Measurements from ENCODE around the gene CNTN5. TPM values are rescaled to one million over a fixed set of nuclear protein-coding genes. Genes with fewer than 3 reads are reported as not detected.

The CNTN5 gene
- total RNA-seq, 2 experiments from 2014 or later = not detected

- no peak for ATAC-seq
- Mint-ChIP-seq H3K36me3 (ENCODE audit: low read depth) (no peaks in the 10 kb centered on the region), H3K27me3 (ENCODE audit: low read depth) (no peaks in the 10 kb centered on the region), H3K9me3 (ENCODE audit: insufficient read depth) (peaks cover 4% of the 10 kb centered on the region), H3K27ac (no peak overlapping the region), H3K4me3 (no peak overlapping the region), H3K4me1 (ENCODE audit: low read depth) (no peaks in the 10 kb centered on the region)
- CTCF ChIA-PET = no interaction called here
- POLR2A ChIA-PET = no interaction called here
- no peak for DNase-seq
Observed at GRCh38 chr11:99184146-99184545, 163.4 kb downstream of the CNTN5 start.

GRCh38 chr11:99188221-99188620 lies 167.5 kb downstream of the CNTN5 start:
- CTCF ChIA-PET = no interaction called here
- no peak for DNase-seq
- Mint-ChIP-seq H3K4me3 (no peak overlapping the region), H3K9me3 (ENCODE audit: insufficient read depth) (peaks cover 14% of the 10 kb centered on the region), H3K36me3 (ENCODE audit: low read depth) (no peaks in the 10 kb centered on the region), H3K27ac (no peak overlapping the region), H3K27me3 (ENCODE audit: low read depth) (no peaks in the 10 kb centered on the region), H3K4me1 (ENCODE audit: low read depth) (no peaks in the 10 kb centered on the region)
- POLR2A ChIA-PET = no interaction called here
- no peak for ATAC-seq

- Mint-ChIP-seq H3K4me1 (ENCODE audit: low read depth) (no peaks in the 10 kb centered on the region), H3K27me3 (ENCODE audit: low read depth) (no peaks in the 10 kb centered on the region), H3K27ac (no peak overlapping the region), H3K36me3 (ENCODE audit: low read depth) (no peaks in the 10 kb centered on the region), H3K4me3 (no peak overlapping the region), H3K9me3 (ENCODE audit: insufficient read depth) (peaks cover 14% of the 10 kb centered on the region)
- DNase-seq = no peak
- ATAC-seq = no peak
- ChIA-PET CTCF (no interaction called here), POLR2A (no interaction called here)
Observed at GRCh38 chr11:99192716-99193115, 172.0 kb downstream of the CNTN5 start.

- no peak for DNase-seq
- Mint-ChIP-seq H3K27me3 (ENCODE audit: low read depth) (no peaks in the 10 kb centered on the region), H3K4me3 (no peak overlapping the region), H3K4me1 (ENCODE audit: low read depth) (no peaks in the 10 kb centered on the region), H3K36me3 (ENCODE audit: low read depth) (no peaks in the 10 kb centered on the region), H3K9me3 (ENCODE audit: insufficient read depth) (peaks cover 14% of the 10 kb centered on the region), H3K27ac (no peak overlapping the region)
- ChIA-PET POLR2A (no interaction called here), CTCF (no interaction called here)
- no peak for ATAC-seq
Observed at GRCh38 chr11:99197477-99197876, 176.7 kb downstream of the CNTN5 start.

GRCh38 chr11:99198215-99198614 lies 177.5 kb downstream of the CNTN5 start:
- ATAC-seq = no peak
- no peak overlapping the region for H3K4me3 Mint-ChIP-seq
- ChIA-PET POLR2A (no interaction called here), CTCF (no interaction called here)
- H3K27ac Mint-ChIP-seq = no peak overlapping the region
- no peak for DNase-seq
- no peaks in the 10 kb centered on the region for H3K4me1 Mint-ChIP-seq (ENCODE audit: low read depth)
- peaks cover 14% of the 10 kb centered on the region for H3K9me3 Mint-ChIP-seq (ENCODE audit: insufficient read depth)
- H3K36me3 Mint-ChIP-seq (ENCODE audit: low read depth) = no peaks in the 10 kb centered on the region
- H3K27me3 Mint-ChIP-seq (ENCODE audit: low read depth) = no peaks in the 10 kb centered on the region

- Mint-ChIP-seq H3K9me3 (ENCODE audit: insufficient read depth) (peaks cover 19% of the 10 kb centered on the region), H3K27ac (no peak overlapping the region), H3K4me3 (no peak overlapping the region), H3K4me1 (ENCODE audit: low read depth) (no peaks in the 10 kb centered on the region), H3K36me3 (ENCODE audit: low read depth) (no peaks in the 10 kb centered on the region), H3K27me3 (ENCODE audit: low read depth) (no peaks in the 10 kb centered on the region)
- ATAC-seq (no peak), DNase-seq (no peak)
- CTCF ChIA-PET = no interaction called here
- POLR2A ChIA-PET = no interaction called here
Observed at GRCh38 chr11:99199341-99199740, 178.6 kb downstream of the CNTN5 start.

- Mint-ChIP-seq H3K27me3 (ENCODE audit: low read depth) (no peaks in the 10 kb centered on the region), H3K4me3 (no peak overlapping the region), H3K9me3 (ENCODE audit: insufficient read depth) (peaks cover 21% of the 10 kb centered on the region), H3K36me3 (ENCODE audit: low read depth) (no peaks in the 10 kb centered on the region), H3K4me1 (ENCODE audit: low read depth) (no peaks in the 10 kb centered on the region), H3K27ac (no peak overlapping the region)
- ATAC-seq (no peak), DNase-seq (no peak)
- ChIA-PET CTCF (no interaction called here), POLR2A (no interaction called here)
Observed at GRCh38 chr11:99200720-99201119, 180.0 kb downstream of the CNTN5 start.

GRCh38 chr11:99208813-99209212 lies 188.1 kb downstream of the CNTN5 start:
- Mint-ChIP-seq H3K9me3 (ENCODE audit: insufficient read depth) (peaks cover 16% of the 10 kb centered on the region), H3K27me3 (ENCODE audit: low read depth) (no peaks in the 10 kb centered on the region), H3K36me3 (ENCODE audit: low read depth) (no peaks in the 10 kb centered on the region), H3K27ac (no peak overlapping the region), H3K4me3 (no peak overlapping the region), H3K4me1 (ENCODE audit: low read depth) (no peaks in the 10 kb centered on the region)
- ChIA-PET CTCF (no interaction called here), POLR2A (no interaction called here)
- DNase-seq (no peak), ATAC-seq (no peak)

- Mint-ChIP-seq H3K27me3 (ENCODE audit: low read depth) (no peaks in the 10 kb centered on the region), H3K4me3 (no peak overlapping the region), H3K27ac (no peak overlapping the region), H3K9me3 (ENCODE audit: insufficient read depth) (peaks cover 3% of the 10 kb centered on the region), H3K36me3 (ENCODE audit: low read depth) (no peaks in the 10 kb centered on the region), H3K4me1 (ENCODE audit: low read depth) (no peaks in the 10 kb centered on the region)
- DNase-seq = no peak
- ChIA-PET CTCF (no interaction called here), POLR2A (no interaction called here)
- ATAC-seq = no peak
Observed at GRCh38 chr11:99229544-99229943, 208.8 kb downstream of the CNTN5 start.

GRCh38 chr11:99234534-99234933 lies 213.8 kb downstream of the CNTN5 start:
- Mint-ChIP-seq H3K4me3 (no peak overlapping the region), H3K27ac (no peak overlapping the region), H3K36me3 (ENCODE audit: low read depth) (no peaks in the 10 kb centered on the region), H3K27me3 (ENCODE audit: low read depth) (no peaks in the 10 kb centered on the region), H3K9me3 (ENCODE audit: insufficient read depth) (no peaks in the 10 kb centered on the region), H3K4me1 (ENCODE audit: low read depth) (no peaks in the 10 kb centered on the region)
- POLR2A ChIA-PET = no interaction called here
- ATAC-seq = no peak
- CTCF ChIA-PET = no interaction called here
- DNase-seq = no peak

GRCh38 chr11:99238401-99238800 lies 217.7 kb downstream of the CNTN5 start:
- DNase-seq = no peak
- ChIA-PET POLR2A (no interaction called here), CTCF (no interaction called here)
- Mint-ChIP-seq H3K4me1 (ENCODE audit: low read depth) (no peaks in the 10 kb centered on the region), H3K4me3 (no peak overlapping the region), H3K9me3 (ENCODE audit: insufficient read depth) (peaks cover 15% of the 10 kb centered on the region), H3K36me3 (ENCODE audit: low read depth) (no peaks in the 10 kb centered on the region), H3K27ac (no peak overlapping the region), H3K27me3 (ENCODE audit: low read depth) (no peaks in the 10 kb centered on the region)
- ATAC-seq = no peak

- Mint-ChIP-seq H3K36me3 (ENCODE audit: low read depth) (no peaks in the 10 kb centered on the region), H3K9me3 (ENCODE audit: insufficient read depth) (peaks cover 15% of the 10 kb centered on the region), H3K27me3 (ENCODE audit: low read depth) (no peaks in the 10 kb centered on the region), H3K4me1 (ENCODE audit: low read depth) (no peaks in the 10 kb centered on the region), H3K27ac (no peak overlapping the region), H3K4me3 (no peak overlapping the region)
- no peak for ATAC-seq
- ChIA-PET POLR2A (no interaction called here), CTCF (no interaction called here)
- DNase-seq = no peak
Observed at GRCh38 chr11:99240192-99241030, 219.7 kb downstream of the CNTN5 start.

- Mint-ChIP-seq H3K27me3 (ENCODE audit: low read depth) (no peaks in the 10 kb centered on the region), H3K36me3 (ENCODE audit: low read depth) (no peaks in the 10 kb centered on the region), H3K27ac (no peak overlapping the region), H3K4me1 (ENCODE audit: low read depth) (no peaks in the 10 kb centered on the region), H3K4me3 (no peak overlapping the region), H3K9me3 (ENCODE audit: insufficient read depth) (peaks cover 15% of the 10 kb centered on the region)
- ChIA-PET CTCF (no interaction called here), POLR2A (no interaction called here)
- DNase-seq (no peak), ATAC-seq (no peak)
Observed at GRCh38 chr11:99241066-99241465, 220.3 kb downstream of the CNTN5 start.

Measured in activated CD8-positive, alpha-beta T cell treated with anti-CD3 and anti-CD28 coated beads, Interleukin-2, amount 10 ng/mL, durations not matched to agents 7 days and 5 days (primary cell).